HT-29 (cell line): Measurements from ENCODE around the gene OXLD1. TPM values are rescaled to one million over a fixed set of nuclear protein-coding genes. Genes with fewer than 3 reads are reported as not detected.
"Not testable (repeated sequence)": the region's sequence is repeated elsewhere in the genome, so short reads cannot be mapped to it uniquely, and the experiment has no call there.

Source experiments
- DNase-seq: peaks from one replicate; pipeline ENCODE4 v3.0.0-alpha.2; 2015; ENCODE audit warnings: low spot score
- total RNA-seq: library from RNA; depleted of rRNA; stranded (reverse); fragments of >200 nt; shearing (Covaris generic); gene quantifications from 2 replicates; pipeline ENCODE4 v1.2.3, GENCODE V29; 2014

OXLD1 gene
- total RNA-seq, 1 experiment from 2014 or later, result 97.8 TPM

- DNase-seq, result no peak
Measured at GRCh38 chr17:81652906-81653771, 13.3 kb downstream of the OXLD1 start.

GRCh38 chr17:81651692-81652091, 14.7 kb downstream of the OXLD1 start:
- peak; percentile 18 for DNase-seq

- no peak for DNase-seq
Measured at GRCh38 chr17:81650951-81651350, 15.5 kb downstream of the OXLD1 start.

GRCh38 chr17:81648707-81649085, 17.7 kb downstream of the OXLD1 start:
- DNase-seq, result no peak

- no peak for DNase-seq
Measured at GRCh38 chr17:81648013-81648706, 18.2 kb downstream of the OXLD1 start.

- no peak for DNase-seq
Measured at GRCh38 chr17:81647640-81648012, 18.8 kb downstream of the OXLD1 start.

GRCh38 chr17:81646869-81647600, 19.4 kb downstream of the OXLD1 start:
- no peak for DNase-seq

GRCh38 chr17:81644976-81645952, 21.1 kb downstream of the OXLD1 start:
- no peak for DNase-seq

- DNase-seq, result no peak
Measured at GRCh38 chr17:81644496-81644895, 21.9 kb downstream of the OXLD1 start.

- peak; percentile 7 for DNase-seq
Measured at GRCh38 chr17:81641825-81642489, 24.4 kb downstream of the OXLD1 start.

GRCh38 chr17:81640011-81640410, 26.4 kb downstream of the OXLD1 start:
- DNase-seq, result no peak

- no peak for DNase-seq
Measured at GRCh38 chr17:81638683-81639082, 27.7 kb downstream of the OXLD1 start.

GRCh38 chr17:81636505-81637288, 29.7 kb downstream of the OXLD1 start, which contains the start of the genes NPLOC4 and TSPAN10:
Gene NPLOC4 (minus strand): TSS chr17:81637112. CDS start chr17:81636930, 182 bp downstream.
Gene TSPAN10 (plus strand): TSS chr17:81637196. CDS start chr17:81642413, 5,217 bp downstream.
- peak; percentile 82 for DNase-seq

- DNase-seq, result no peak
Measured at GRCh38 chr17:81635973-81636504, 30.4 kb downstream of the OXLD1 start.

GRCh38 chr17:81635431-81635830, 31.0 kb downstream of the OXLD1 start:
- DNase-seq, result peak; percentile 58

GRCh38 chr17:81631482-81631881, 34.9 kb downstream of the OXLD1 start:
- no peak for DNase-seq

GRCh38 chr17:81630274-81630673, 36.1 kb downstream of the OXLD1 start:
- no peak for DNase-seq

- DNase-seq, result no peak
Measured at GRCh38 chr17:81621494-81622130, 44.8 kb downstream of the OXLD1 start.

- DNase-seq, result not testable (repeated sequence)
Measured at GRCh38 chr17:81618307-81618706, 48.1 kb downstream of the OXLD1 start.
